HFF-Myc (cell line): ENCODE measurements around the gene REC114.

Source experiments
- DNase-seq: peaks from one replicate; pipeline ENCODE4 v3.0.0-alpha.2; 2011; ENCODE audit warnings: low read depth; ENCODE audit errors: extremely low read depth
- H3K4me3 ChIP-seq: replicated peaks from 2 replicates; pipeline ENCODE4 v1.5.1; 2011; ENCODE audit warnings: low read depth, mild to moderate bottlenecking, control low read depth, low read length
- CTCF ChIP-seq: IDR thresholded peaks from 2 replicates; pipeline ENCODE4 v1.5.1; 2012; ENCODE audit warnings: mild to moderate bottlenecking, low read depth, low read length, control low read depth; ENCODE audit errors: missing control alignments

The REC114 gene

GRCh38 chr15:73605759-73606436 is 162.9 kb downstream of the REC114 start:
- DNase-seq = no peak
- TF ChIP-seq CTCF = no peak
- no peak overlapping the region for H3K4me3 ChIP-seq

GRCh38 chr15:73607405-73607804 is 164.4 kb downstream of the REC114 start:
- H3K4me3 ChIP-seq = no peak overlapping the region
- no peak for DNase-seq
- TF ChIP-seq CTCF = no peak

- no peak overlapping the region for H3K4me3 ChIP-seq
- no peak for TF ChIP-seq CTCF
- no peak for DNase-seq
Observed at GRCh38 chr15:73607843-73608242, 164.9 kb downstream of the REC114 start.

GRCh38 chr15:73608475-73608874 is 165.5 kb downstream of the REC114 start:
- TF ChIP-seq CTCF = no peak
- H3K4me3 ChIP-seq = no peak overlapping the region

GRCh38 chr15:73608941-73609340 is 166.0 kb downstream of the REC114 start:
- no peak overlapping the region for H3K4me3 ChIP-seq
- DNase-seq = no peak
- TF ChIP-seq CTCF = no peak

More at GRCh38 chr15:73608475-73608874, 165.5 kb downstream of the REC114 start:
- no peak for DNase-seq
